CD4-positive, alpha-beta T cell treated with Interleukin-6 for 4 hours (primary cell): Measurements from ENCODE around the gene PLEKHG4B.
"Not testable (repeated sequence)": the region's sequence is repeated elsewhere in the genome, so short reads cannot be mapped to it uniquely, and the experiment has no call there.

ENCODE experiments used
- DNase-seq: peaks from one replicate; pipeline ENCODE4 v3.0.0-alpha.2; 2020; ENCODE audit warnings: mixed read lengths

Gene PLEKHG4B

GRCh38 chr5:158807-159447 is 67.0 kb downstream of the PLEKHG4B start:
- DNase-seq = no peak

GRCh38 chr5:159448-160172 is 67.6 kb downstream of the PLEKHG4B start:
- no peak for DNase-seq

- DNase-seq = no peak
Measured at GRCh38 chr5:160173-160510, 68.2 kb downstream of the PLEKHG4B start.

GRCh38 chr5:160921-161802 is 69.2 kb downstream of the PLEKHG4B start:
- DNase-seq = no peak

GRCh38 chr5:161803-162110 is 69.8 kb downstream of the PLEKHG4B start:
- no peak for DNase-seq

GRCh38 chr5:162190-162564 is 70.2 kb downstream of the PLEKHG4B start:
- no peak for DNase-seq

GRCh38 chr5:162565-163337 is 70.8 kb downstream of the PLEKHG4B start:
- no peak for DNase-seq

GRCh38 chr5:163338-163620 is 71.3 kb downstream of the PLEKHG4B start:
- no peak for DNase-seq

- DNase-seq = no peak
Measured at GRCh38 chr5:163841-164240, 71.9 kb downstream of the PLEKHG4B start.

GRCh38 chr5:164244-164643 is 72.3 kb downstream of the PLEKHG4B start:
- DNase-seq = no peak

GRCh38 chr5:164783-165182 is 72.8 kb downstream of the PLEKHG4B start:
- DNase-seq = not testable (repeated sequence)

- DNase-seq = no peak
Measured at GRCh38 chr5:166441-167372, 74.7 kb downstream of the PLEKHG4B start.

- no peak for DNase-seq
Measured at GRCh38 chr5:167511-167910, 75.5 kb downstream of the PLEKHG4B start.

- DNase-seq = no peak
Measured at GRCh38 chr5:167982-168660, 76.2 kb downstream of the PLEKHG4B start.

GRCh38 chr5:169071-169727 is 77.2 kb downstream of the PLEKHG4B start:
- DNase-seq = no peak

- DNase-seq = no peak
Measured at GRCh38 chr5:169728-170094, 77.7 kb downstream of the PLEKHG4B start.

GRCh38 chr5:170971-171800 is 79.2 kb downstream of the PLEKHG4B start:
- DNase-seq = no peak

- DNase-seq = no peak
Measured at GRCh38 chr5:171801-172331, 79.9 kb downstream of the PLEKHG4B start.

GRCh38 chr5:172421-172820 is 80.5 kb downstream of the PLEKHG4B start:
- no peak for DNase-seq

GRCh38 chr5:172841-173251 is 80.9 kb downstream of the PLEKHG4B start:
- DNase-seq = no peak
